AG04450 (cell line): ENCODE measurements around the gene HP1BP3. TPM values are rescaled to one million over a fixed set of nuclear protein-coding genes. Genes with fewer than 3 reads are reported as not detected.

Source experiments
- CTCF ChIA-PET: fragments of 300-600, 350-600 bp; formaldehyde crosslinking; extraction: SDS; loops from one replicate; lab custom pipeline; 2022; ENCODE audit warnings: antibody characterized with exemption, inconsistent platforms; lab: Charles Lee
- POLR2A ChIA-PET: fragments of 350-600 bp; formaldehyde crosslinking; extraction: SDS; loops from one replicate; lab custom pipeline; 2021; ENCODE audit warnings: antibody characterized with exemption, inconsistent platforms; lab: Yijun Ruan, JAX
- DNase-seq: peaks from one replicate; pipeline ENCODE4 v3.0.0-alpha.2; 2011; ENCODE audit warnings: low read depth, low spot score
- H3K27ac ChIP-seq: one replicate; pipeline ENCODE4 v1.5.1; 2012; ENCODE audit warnings: low read depth, low read length, control low read depth
- H3K27me3 ChIP-seq: one replicate; pipeline ENCODE4 v1.6.0; 2012; ENCODE audit warnings: low read length; ENCODE audit not compliant: control insufficient read depth, insufficient read depth
- H3K4me3 ChIP-seq: 2 replicates; pipeline ENCODE4 v1.5.1; 2011; ENCODE audit warnings: mild to moderate bottlenecking, low read depth, low read length, control low read depth
- H3K9me3 ChIP-seq: 2 replicates; pipeline ENCODE4 v1.5.1; 2012; ENCODE audit warnings: low read length; ENCODE audit not compliant: control insufficient read depth, insufficient read depth
- CTCF ChIP-seq: IDR thresholded peaks from 2 replicates; pipeline ENCODE4 v1.5.1; 2011; ENCODE audit warnings: low read depth, low read length, control low read depth, inconsistent platforms
- polyA plus RNA-seq: library from polyadenylated mRNA; depleted of rRNA; stranded (reverse); fragments of >200 nt; gene quantifications from 2 replicates; pipeline ENCODE4 v1.2.3, GENCODE V29; 2011

HP1BP3 gene
- polyA plus RNA-seq, 1 experiment: 203 TPM

- peak; percentile 56 for DNase-seq
- POLR2A ChIA-PET: interaction anchor here (0.9 kb wide), 1 partner anchor 22 kb away, joined by 6 read pairs; the partner anchor contains the start of gene KIF17
- Histone ChIP-seq H3K27me3 (no peaks in the 10 kb centered on the region), H3K27ac (peak overlapping the region; percentile 83), H3K9me3 (no peaks in the 10 kb centered on the region), H3K4me3 (no peak overlapping the region)
- no peak for TF ChIP-seq CTCF
- CTCF ChIA-PET: interaction anchor here (2.5 kb wide), 1 partner anchor 43 kb away, joined by 8 read pairs; no protein-coding TSS in a partner anchor
These were observed 47.9 kb downstream of the HP1BP3 start for GRCh38 chr1:20739225-20739624.

- no peak overlapping the region for H3K27ac ChIP-seq
- H3K27me3 ChIP-seq: no peaks in the 10 kb centered on the region
- ChIA-PET CTCF (no interaction called here), POLR2A (no interaction called here)
- no peak for TF ChIP-seq CTCF
- no peaks in the 10 kb centered on the region; the same call in 1 of the 2 replicates for H3K9me3 ChIP-seq
- no peak overlapping the region for H3K4me3 ChIP-seq
- DNase-seq: no peak
These were observed 51.5 kb downstream of the HP1BP3 start for GRCh38 chr1:20735581-20736111.

- ChIA-PET POLR2A (interaction anchor here (0.6 to 2.0 kb wide), 4 partner anchors 16 to 225 kb away, joined by 3 to 10 read pairs (median 4); partner anchors contain the start of genes HP1BP3, KIF17 and MUL1), CTCF (interaction anchor here (1.0 kb wide), 2 partner anchors 12 to 37 kb away, joined by 4 to 5 read pairs; no protein-coding TSS in a partner anchor)
- Histone ChIP-seq H3K4me3 (peak overlapping the region; percentile 13), H3K27me3 (no peaks in the 10 kb centered on the region), H3K9me3 (no peaks in the 10 kb centered on the region; the same call in 1 of the 2 replicates), H3K27ac (peak overlapping the region; percentile 98)
- TF ChIP-seq CTCF: no peak
- DNase-seq: no peak
These were observed 53.6 kb downstream of the HP1BP3 start for GRCh38 chr1:20733360-20733975.

- H3K27ac ChIP-seq: peak within 1 kb of the TSS; percentile 98
- H3K4me3 ChIP-seq: peak within 1 kb of the TSS; percentile 68
- H3K9me3 ChIP-seq: no peaks in the 10 kb centered on the region; the same call in 1 of the 2 replicates
- ChIA-PET POLR2A (interaction anchor here (0.6 to 2.4 kb wide), 6 partner anchors 15 to 81 kb away, joined by 3 to 10 read pairs (median 6); partner anchors contain the start of genes HP1BP3 and KIF17), CTCF (interaction anchor here (1.0 kb wide), 1 partner anchor 13 kb away, joined by 4 read pairs; no protein-coding TSS in a partner anchor)
- TF ChIP-seq CTCF: peak; percentile 38
- peak; percentile 95 for DNase-seq
- no peaks in the 10 kb centered on the region for H3K27me3 ChIP-seq
These were observed 54.3 kb downstream of the HP1BP3 start, which contains the start of gene SH2D5 for GRCh38 chr1:20732588-20733359. TSS of gene SH2D5 (minus strand) at chr1:20732703. CDS start at chr1:20728044, 4,659 bp downstream.
